ENCODE results near the gene PROSER3.
A peak's percentile ranks its signal among the peaks of the same experiment; 100 is the strongest.
"Not testable (repeated sequence)": the region's sequence is repeated elsewhere in the genome, so short reads cannot be mapped to it uniquely, and the experiment has no call there.

PROSER3 gene

DNA sequence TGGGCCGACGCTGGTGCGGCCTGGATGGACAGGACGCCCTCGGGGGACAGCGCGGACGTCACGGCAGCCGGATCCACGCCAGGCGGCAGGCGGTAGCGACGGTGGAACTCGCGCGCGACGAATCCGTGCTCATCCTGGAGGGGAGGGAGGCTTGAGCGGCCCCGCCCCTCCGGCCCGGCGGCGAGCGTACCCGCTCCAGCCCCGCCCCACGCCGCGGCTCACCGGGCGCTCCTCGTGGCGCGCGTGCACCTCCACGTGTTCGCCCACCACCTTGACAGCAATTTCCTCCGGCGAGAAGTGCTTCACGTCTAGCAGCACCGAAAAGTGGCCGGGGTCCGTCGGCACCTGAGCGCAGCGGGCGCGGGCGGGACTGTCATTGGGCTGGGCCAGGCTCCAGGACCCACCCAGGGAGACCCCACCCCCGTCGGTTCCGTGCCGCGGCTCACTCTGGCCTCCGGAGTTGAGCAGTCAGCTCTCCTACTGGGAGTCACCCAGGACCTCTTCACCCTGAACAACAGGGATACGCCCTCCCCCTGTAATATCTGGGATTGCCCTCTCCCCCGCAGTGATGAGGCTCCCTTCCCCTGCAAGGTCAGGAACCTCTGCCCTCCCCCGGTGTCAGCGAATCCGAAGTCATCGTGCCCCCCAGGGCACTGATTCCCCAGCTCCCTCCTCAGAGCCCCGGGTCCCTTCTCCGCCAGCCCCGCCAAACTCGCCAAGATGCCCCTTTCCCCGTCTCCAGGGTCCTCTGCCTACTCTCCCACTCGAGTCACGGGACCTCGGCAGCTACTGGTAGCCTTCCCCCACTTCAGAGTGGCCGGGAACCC lies 2.2 kb upstream of the PROSER3 start:
- DNase-seq, result no peak

DNA sequence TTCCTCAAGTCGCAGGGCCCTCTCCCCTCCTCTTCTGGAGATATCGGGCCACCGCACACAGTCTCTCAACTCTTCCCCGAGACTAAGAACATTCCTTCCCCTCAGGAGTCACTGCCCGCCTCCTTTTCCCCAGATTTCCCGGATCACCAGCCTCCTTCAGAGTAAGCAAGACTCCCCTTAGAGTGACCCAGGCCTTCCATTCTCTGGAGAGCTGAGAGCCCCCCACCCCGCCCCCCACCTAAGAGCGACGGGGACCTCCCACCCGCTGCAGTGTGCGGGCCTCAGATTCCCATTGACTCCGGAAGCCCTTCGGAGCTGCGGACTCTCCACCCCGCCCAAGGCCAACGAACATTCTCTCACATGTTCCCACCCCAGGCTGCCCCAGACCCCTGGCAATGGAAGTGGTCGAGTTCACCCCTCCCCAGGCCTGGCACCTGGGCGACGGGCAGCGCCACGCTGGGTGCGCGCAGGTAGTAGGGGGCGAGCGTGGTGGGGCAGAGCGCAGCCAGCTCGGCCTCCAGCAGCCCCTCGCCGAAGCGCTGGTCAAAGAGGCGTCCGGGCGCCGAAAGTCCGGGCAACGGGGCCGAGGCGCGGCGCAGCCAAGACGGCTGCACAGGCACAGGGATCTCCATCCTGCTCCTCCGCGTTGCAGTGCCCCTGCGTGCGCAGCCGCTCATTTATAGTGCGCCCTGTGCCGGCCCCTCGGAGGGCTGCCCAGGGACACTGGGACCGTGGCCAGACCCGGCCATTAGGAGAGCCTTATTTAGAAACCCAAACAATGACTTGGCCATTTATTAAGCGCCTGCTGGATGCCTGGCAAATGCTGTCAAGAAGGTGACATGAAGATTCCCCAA lies 1.4 kb upstream of the PROSER3 start, which contains the start of gene HSPB6:
HSPB6 (minus strand) TSS at position 653 of the 854 bp plus-strand sequence; CDS start at position 632, 21 bp downstream.
- DNase-seq, result no peak

DNA sequence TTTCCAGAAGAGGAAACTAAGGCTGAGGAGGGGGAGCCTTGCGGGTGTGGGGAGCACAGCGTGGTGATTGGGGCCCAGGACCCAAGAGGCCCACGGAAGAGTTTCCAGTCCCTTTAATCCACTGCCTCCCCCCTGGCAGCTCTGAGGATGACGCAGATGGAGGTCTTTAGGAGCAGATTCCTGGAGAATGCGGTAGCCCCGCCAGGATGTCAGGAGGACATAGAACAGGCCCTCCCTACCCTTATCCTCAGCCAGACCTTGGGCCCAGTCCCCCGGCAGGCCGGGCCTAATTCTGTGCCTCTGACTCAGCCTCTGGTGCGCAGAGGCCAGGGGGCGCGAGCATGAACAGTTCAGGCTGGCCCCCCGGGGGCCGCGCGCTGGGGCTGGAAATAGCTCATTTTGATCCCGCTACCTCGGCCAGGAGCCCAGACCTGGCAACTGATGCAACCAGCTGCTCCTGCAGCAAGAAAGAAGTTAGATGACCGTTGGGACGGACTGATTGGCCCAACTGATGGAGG lies 686 bp upstream of the PROSER3 start:
- no peak for DNase-seq

DNA sequence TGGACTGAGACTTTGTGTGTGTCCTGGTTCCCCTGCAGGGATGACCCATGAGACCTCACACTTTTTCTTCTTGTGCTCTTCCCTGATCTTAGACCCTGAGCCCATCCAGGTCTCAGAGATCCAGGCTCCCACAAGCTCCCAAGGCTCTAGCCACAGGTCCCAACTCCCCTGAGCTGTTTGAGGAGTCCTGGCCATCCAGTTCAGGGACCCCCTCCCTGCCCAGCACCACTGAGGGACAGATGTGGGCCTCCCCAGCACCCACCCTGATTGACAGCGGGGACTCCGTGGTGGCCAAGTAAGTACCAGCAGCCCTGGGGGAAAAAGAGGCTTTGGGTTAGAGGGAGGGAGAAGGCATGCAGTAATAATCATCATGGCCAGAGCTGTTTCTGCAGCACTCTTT lies 1.7 kb downstream of the PROSER3 start:
- no peak for DNase-seq

DNA sequence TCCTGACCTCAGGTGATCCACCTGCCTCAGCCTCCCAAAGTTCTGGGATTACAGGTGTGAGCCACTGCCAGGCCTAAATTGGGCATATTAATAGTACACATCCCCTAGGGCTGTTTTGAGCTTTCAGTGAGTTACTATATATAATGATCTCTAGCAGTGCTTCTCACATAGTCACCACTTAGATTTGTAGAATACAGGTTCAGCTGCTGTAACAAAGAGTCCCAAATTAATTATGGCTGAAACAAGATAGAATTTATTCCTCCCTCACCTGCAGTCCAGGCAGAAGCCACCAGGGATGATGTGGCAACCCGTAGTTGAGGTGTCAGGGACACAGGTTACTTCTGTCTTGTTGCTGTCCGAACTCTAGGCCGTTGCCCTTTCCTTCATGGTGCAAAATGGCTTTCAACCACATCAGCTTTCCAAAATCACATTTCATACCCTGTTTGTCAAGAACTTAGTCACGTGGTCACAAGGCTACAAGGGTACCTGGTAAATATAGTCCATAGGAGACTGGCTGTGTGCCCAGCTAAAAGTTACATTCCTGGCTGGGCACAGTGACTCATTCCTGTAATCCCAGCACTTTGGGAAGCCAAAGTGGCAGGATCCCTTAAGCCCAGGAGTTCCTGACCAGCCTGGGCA lies 2.9 kb downstream of the PROSER3 start:
- DNase-seq, result no peak

DNA sequence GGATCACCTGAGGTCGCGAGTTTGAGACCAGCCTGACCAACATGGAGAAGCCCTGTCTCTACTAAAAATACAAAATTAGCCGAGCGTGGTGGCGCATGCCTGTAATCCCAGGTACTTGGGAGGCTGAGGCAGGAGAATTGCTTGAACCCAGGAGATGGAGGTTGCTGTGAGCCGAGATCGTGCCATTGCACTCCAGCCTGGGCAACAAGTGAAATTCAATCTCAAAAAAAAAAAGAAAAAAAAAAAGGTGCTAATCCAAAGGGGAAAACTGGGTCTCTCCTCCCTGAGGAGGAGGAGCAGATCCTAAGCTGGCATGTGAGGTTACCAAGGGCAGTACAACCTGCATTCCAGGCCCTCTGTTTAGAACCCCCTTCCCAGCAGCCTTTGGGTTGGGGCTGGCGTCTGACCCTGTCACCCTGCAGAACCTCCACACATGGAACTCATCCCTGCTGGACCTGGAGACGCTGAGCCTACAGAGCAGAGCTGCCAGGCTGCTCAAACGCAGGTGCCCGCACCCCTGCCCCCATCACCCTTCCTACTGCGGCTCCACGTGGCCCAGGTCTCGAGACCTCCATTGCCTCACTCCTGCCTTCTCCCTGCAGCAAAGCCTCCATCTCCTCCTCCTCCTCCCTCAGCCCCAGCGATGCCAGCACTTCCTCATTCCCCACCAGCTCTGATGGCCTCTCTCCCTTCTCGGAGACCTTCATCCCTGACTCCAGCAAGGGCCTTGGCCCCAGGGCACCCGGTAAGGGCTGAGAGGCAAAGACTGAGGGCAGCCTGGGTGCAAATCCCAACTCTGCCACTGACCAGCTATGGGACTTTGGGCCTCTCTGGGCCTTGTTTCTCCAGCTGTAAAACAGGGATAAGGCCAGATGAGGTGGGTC lies 6.7 kb downstream of the PROSER3 start:
- DNase-seq, result no peak

DNA sequence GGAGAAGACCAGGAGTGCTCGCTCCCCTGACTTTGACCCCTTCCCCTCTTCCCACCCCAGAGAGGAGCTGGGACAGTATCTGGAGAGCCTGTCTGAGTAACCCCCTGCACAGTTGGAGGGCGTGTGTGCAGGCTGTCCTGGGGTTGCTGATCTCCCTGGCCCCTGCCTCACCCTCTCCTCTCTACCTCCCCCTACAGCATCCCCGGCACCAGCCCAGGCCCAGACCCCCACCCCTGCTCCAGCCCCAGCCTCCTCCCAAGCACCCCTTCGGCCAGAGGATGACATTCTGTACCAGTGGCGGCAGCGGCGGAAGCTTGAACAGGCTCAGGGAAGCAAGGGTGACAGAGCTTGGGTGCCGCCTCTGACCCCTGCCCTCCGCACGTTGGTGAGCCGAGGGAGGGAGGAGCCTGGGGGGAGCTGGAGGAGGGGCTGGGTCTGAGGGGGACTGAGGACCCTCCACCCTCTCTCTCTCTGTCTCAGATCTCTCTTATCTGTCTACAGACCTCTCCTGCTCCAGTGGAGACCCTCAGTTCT lies 8.7 kb downstream of the PROSER3 start:
- no peak for DNase-seq

DNA sequence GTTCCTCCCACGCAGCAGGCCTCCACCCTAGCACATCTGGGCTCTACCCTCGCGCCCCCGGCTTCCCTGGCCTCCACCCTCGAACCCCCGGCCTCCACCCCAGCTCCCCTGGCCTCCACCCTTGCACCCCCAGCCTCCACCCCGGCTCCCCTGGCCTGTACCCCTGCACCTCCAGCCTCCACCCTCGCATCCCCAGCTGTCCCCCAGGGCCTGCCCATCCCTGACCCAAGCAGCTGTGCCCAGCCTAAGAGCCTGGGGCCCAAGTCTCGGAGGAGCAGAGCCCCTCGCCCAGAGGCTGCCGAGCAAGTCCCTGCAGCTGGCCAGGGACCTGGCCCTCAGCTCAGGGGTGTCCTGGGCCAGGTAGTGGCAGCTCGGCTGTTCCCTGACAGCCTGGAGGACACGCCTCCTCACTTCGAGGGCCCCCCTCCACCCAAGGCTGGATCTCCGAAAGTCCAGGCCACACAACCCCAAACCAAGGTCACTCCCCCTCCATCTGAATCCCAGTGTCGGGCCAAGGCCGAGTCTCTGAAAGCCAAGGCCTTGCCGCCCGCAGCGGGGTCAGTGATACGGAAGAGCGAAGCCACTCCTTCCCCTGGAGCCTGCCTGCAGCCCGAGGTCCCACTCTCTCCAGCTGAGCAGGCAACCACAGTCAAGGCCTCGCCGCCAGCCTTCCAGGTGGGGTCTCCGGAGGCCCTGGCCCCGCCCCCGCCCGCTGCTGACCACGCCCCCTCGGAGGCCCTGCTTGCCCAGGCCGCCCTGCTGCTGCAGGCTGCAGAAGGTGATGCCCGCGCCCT lies 9.5 kb downstream of the PROSER3 start:
- no peak for DNase-seq

DNA sequence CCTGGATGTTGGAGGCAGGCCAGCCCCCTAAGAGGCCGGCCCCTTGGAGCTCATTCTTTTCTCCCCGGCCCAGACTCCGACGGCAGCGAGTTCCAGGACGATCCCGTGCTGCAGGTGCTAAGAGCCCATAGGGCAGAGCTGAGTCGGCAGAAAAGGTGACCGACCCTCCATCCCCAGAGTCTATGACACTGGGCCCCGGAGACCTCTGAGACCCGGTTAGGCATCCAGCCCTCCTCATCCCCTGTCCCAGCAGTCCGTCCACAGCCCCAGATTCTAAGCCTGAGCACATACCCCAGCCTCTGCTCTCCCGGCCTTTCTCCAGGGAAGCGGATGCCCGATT lies 10.1 kb downstream of the PROSER3 start:
- no peak for DNase-seq

DNA sequence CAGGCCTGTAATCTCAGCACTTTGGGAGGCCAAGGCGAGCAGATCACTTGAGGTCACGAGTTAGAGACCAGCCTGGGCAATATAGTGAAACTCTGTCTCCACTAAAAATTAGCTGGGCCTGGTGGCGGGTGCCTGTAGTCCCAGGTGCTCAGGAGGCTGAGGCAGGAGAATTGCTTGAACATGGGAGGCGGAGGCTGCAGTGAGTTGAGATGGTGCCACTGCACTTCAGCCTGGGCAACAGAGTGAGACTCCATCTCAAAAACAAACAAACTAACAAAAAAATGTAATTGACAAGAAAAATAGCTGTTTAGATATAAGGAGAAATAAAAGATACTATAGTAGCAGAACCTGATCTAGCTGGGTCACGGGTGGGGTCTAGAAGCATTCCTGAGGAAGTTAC lies 14.4 kb downstream of the PROSER3 start:
- not testable (repeated sequence) for DNase-seq

DNA sequence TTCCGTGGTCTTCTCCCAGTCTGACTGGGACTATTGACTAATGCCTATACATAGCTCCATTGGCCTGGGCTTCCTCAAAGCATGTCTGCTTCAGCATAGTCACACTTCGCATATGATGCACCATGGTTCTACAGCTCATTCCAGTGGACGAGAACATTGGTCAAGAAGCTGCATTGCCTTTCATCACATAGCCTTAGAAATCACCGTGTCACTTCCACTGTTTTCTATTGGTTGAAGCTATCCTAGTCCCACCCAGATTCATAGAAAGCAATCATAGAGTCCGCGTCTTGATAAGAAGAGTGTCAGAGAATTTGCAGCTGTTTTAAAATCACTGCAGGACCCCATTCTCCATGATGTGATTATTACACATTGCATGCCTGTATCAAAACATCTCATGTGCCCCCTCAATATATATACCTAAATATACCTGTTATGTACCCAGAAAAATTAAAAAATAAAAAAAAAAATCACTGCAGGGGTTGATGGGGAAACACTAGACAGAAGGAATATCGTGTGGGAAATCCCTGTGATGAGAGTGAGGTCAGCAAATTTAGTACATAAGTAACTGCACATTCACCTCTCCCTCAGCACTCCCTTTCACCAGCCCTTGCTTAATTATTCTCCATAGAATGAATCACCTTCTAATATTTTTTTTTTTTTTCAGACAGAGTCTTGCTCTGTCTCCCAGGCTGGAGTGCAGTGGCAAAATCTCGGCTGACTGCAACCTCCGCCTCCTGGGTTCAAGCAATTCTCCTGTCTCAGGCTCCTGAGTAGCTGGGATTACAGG lies 15.2 kb downstream of the PROSER3 start:
- no peak for DNase-seq

DNA sequence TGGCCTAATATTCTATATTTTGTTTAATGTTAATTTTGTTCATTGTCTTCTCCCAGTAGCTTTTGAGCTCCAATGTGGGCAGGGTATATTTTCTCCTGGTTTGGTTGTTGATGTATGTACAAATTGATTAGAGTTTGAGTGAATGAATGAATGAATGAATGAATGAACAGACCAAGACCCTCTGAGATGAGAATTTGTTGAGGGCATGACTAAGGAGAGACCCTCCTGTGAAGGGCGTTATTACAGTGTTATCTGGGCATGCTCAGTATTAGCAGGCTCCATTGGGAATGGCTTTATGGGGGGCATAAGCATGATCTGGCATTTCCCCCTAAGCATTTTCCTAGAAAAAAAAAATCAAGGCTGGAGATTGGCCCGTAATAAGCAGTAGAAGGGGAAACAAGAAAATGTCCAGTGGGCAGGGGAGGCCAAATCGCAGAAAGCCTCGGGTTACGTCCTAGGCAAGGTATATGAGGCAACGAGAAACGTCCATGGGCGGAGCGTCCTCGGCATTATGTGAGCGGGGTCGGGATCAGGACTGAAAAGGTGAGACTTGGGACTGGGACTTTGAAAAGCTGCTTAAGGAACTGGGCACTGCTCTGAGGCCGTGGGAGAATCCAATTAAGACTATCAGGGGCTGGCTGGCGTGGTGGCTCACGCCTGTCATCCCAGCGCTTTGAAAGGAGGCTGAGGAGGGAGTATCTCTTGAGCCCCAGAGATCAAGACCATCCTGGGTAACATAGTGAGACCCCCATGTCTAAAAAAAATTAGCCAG lies 16.5 kb downstream of the PROSER3 start:
- DNase-seq, result no peak

DNA sequence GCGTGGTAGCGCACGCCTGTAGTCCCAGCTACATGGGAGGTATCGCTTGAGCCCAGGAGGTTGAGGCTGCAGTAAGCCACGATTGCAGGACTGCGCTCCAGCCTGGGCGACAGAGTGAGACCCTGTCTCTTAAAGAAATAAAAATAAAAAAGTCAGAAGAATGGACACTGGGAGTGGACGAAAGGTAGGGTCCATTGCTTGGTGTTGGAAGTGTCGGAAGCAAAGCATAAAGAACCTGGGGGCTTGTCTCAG lies 17.0 kb downstream of the PROSER3 start:
- no peak for DNase-seq

DNA sequence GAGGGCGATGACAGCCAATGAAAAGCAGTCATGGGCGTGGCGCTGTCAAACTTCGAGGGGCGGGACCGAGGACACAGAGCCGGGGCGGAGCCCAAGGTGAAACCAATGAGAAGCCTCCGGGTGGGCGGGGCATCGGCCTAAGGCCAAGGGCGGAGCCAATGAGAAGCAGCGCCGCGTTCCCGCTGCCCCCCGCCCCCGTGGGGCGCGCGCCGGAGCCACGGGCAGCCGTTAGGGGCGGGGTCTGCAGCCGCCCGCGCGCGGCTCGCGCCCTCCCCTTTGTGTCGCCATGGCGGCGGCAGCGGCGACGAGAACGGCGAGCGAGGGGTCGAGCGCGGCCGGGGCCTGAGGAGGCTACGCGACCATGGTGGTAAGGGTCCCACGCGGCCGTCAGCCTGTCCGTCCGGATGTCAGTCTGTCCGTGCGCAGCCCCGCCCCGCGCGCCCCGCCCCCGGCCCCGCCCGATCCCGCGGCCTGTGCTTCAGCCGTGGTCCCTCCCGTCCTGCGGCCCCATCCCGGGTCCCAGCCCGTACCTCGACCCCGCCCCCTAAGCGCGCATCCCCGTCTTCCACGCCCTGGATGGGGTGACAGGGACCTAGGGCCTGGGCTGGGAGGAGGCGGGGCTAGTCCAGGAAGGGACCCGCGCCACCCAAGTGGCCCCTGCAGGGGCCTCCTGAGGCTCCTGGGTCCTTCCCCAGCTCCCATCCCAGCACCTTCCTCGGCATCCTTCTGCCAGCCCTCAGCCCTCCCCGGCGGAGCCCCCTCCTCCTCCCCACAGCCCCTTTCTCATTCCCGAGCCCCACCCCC lies 17.5 kb downstream of the PROSER3 start, which contains the start of gene ARHGAP33:
ARHGAP33 (plus strand) TSS at position 267 of the 804 bp plus-strand sequence; CDS start at position 362, 95 bp downstream.
- peak; percentile 94 to 96 for DNase-seq

DNA sequence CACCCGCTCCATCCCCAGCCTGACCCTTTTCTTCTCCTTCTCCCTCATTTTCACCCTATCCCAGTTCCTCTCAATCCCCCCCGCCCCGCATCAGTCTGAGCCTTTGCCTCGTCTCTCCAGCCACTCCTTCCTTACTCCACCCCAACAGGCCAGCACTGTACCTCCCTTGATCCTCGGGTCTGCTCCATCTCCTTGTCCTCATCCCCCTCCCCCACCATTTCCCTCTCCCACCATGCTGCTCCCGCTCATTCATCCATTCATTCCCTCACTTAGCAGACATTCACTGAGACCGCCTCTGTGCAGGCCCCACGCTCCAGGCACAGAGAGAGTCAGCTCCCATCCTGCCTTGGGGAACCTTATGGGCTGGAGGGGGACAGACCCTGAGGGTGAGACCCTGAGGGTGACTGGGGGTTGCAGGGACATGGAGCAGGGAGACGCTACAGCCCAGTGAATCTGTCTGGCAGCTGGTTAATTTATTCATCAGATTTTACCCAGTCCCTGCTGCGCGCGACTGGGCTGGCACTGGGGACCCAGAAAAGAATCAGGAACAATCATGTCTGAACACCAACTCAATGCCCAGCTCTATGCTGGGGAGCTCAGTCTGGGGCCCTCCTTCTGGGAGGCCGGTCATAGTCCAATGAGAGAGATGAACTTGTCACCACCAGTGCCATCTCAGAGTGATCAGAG lies 18.3 kb downstream of the PROSER3 start:
- no peak for DNase-seq

DNA sequence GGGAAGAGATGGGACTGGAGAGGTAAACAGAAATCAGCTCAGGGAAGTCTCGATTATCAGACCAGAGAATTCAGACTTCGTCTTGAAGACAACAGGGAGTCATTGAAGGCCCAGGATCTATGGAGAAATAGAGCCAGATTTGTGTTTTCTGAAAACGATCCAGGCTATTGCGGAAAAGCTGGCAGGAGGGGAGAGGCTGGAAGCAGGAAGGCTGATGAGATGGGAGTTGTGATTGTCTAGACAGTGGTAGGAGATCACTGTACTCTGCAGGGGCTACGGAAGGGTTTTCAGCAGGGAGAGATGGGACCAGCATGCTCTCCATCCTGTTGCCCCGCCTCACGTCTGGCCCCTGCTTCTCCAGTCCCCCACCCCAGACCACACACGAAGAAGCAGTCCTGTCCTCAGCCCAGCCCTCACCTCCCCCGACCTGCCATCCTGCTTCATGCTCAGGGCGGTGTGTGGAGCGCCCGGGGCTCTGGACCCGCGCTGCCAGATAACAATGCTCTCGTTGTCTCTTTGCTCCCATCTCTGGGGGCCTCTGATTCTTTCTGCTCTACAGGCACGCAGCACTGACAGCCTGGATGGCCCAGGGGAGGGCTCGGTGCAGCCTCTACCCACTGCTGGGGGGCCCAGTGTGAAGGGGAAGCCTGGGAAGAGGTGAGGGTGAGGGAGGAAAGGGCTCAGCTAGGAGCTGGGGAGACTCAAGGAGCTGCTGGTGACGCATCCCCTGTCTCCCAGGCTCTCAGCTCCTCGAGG lies 19.3 kb downstream of the PROSER3 start:
- no peak for DNase-seq

DNA sequence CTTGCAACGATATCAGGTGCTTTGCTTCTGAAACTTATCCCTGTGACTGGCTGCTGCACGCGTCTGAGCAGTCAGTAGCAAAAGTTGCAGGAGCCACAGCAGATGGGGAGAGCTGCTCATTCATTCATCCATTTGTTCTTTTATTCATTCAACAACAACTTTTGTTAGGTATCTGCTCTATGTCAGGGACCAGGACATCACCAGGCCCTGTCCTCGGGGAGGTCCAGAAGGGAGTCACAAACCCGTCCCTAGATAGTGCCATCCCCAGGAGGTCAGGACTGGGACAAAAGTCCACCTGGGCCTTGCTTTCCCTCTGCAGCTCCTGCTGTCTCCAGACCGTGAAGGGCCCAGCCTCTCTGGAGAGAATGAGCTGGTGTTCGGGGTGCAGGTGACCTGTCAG lies 20.0 kb downstream of the PROSER3 start:
- no peak for DNase-seq
